H1 (cell line): ENCODE data around the gene C19orf85.

Experiments used
- CEBPB ChIP-seq: IDR thresholded peaks from 2 replicates; pipeline ENCODE4 v1.6.1; 2012; ENCODE audit warnings: low read depth, low read length
- CHD1 ChIP-seq: IDR thresholded peaks from 2 replicates; pipeline ENCODE4 v1.6.1; 2012; ENCODE audit warnings: low read depth, low read length, improper control_type of control experiment
- CTCF ChIP-seq, 3 experiments: IDR thresholded peaks; 1 replicate in 2 of 3; 2 replicates in 1 of 3; pipeline versions ENCODE4 v1.5.1 to v1.6.1; 2011; ENCODE audit warnings: low read length in 3 of 3, mild to moderate bottlenecking in 3 of 3, inconsistent platforms in 2 of 3, low read depth in 1 of 3, moderate library complexity in 1 of 3; ENCODE audit not compliant: insufficient read depth in 1 of 3; ENCODE audit errors: control extremely low read depth in 1 of 3
- EP300 ChIP-seq, 2 experiments: IDR thresholded peaks; 1 replicate in 1 of 2; 2 replicates in 1 of 2; pipeline ENCODE4 v1.6.1; 2011 to 2012; ENCODE audit warnings: low read depth in 2 of 2, low read length in 2 of 2, mild to moderate bottlenecking in 2 of 2, borderline replicate concordance in 1 of 2, inconsistent platforms in 1 of 2, moderate library complexity in 1 of 2
- EZH2 ChIP-seq: fragments of 200-600 bp; sonication (generic); IDR thresholded peaks from 2 replicates; pipeline ENCODE4 v1.7.1; 2012; ENCODE audit warnings: low read depth, mild to moderate bottlenecking, moderate library complexity, low read length, inconsistent platforms; ENCODE audit not compliant: severe bottlenecking
- GABPA ChIP-seq: IDR thresholded peaks from 2 replicates; pipeline ENCODE4 v1.6.1; 2011; ENCODE audit warnings: mild to moderate bottlenecking, low read length, moderate library complexity, borderline replicate concordance; ENCODE audit not compliant: insufficient read depth
- GTF2F1 ChIP-seq: IDR thresholded peaks from 2 replicates; pipeline ENCODE4 v1.6.1; 2012; ENCODE audit warnings: low read depth, low read length, improper control_type of control experiment, borderline replicate concordance
- POLR2A ChIP-seq, 2 experiments: IDR thresholded peaks; 1 replicate in 1 of 2; 2 replicates in 1 of 2; pipeline ENCODE4 v1.6.1; 2011; ENCODE audit warnings: low read depth in 2 of 2, low read length in 2 of 2, mild to moderate bottlenecking in 2 of 2; ENCODE audit errors: control extremely low read depth in 1 of 2
- POLR2AphosphoS5 ChIP-seq: IDR thresholded peaks from 2 replicates; pipeline ENCODE4 v1.6.1; 2011; ENCODE audit warnings: low read depth, low read length
- TF ChIP-seq, protein P1 (sequence below): IDR thresholded peaks from 2 replicates; pipeline ENCODE4 v1.6.1; 2012; ENCODE audit warnings: inconsistent platforms

DNA sequence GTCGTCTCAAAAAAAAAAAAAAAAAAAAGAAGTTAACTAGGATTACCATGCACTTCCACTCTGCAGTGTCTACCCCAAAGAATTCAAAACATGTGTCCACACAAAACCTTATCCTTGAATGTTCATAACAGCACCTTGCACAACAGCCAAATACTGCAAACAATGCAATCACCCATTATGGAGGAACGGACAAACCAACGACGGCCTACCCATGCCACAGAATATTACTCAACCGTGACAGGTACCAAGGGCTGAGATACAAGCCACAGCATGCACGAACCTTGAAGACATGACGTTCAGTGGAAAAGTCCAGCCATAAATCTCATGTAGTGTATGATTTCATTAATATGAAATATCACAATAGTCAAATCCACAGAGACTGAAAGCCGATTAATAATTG is 18.5 kb downstream of the C19orf85 start:
- TF ChIP-seq EP300 (IDR thresholded peaks at IDR 0.05; ENCODE audit: borderline replicate concordance in 1 of 2, low read depth in 2 of 2, low read length in 2 of 2) (no peak), POLR2AphosphoS5 (no peak), EZH2 (no peak), GABPA (no peak), GTF2F1 (no peak), CTCF (IDR thresholded peaks at IDR 0.05; ENCODE audit: control extremely low read depth in 1 of 3, insufficient read depth in 1 of 3, low read depth in 1 of 3, low read length in 3 of 3) (no peak), POLR2A (IDR thresholded peaks at IDR 0.05; ENCODE audit: control extremely low read depth in 1 of 2, low read depth in 2 of 2, low read length in 2 of 2) (no peak), CHD1 (no peak), CEBPB (no peak)
- TF ChIP-seq, protein P1, sequence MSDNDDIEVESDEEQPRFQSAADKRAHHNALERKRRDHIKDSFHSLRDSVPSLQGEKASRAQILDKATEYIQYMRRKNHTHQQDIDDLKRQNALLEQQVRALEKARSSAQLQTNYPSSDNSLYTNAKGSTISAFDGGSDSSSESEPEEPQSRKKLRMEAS: no peak
